NT2/D1 (cell line): ENCODE data around the gene DAD1.

Source experiments
- SUZ12 ChIP-seq: IDR thresholded peaks from 2 replicates; pipeline ENCODE4 v1.6.1; 2011; ENCODE audit not compliant: insufficient read length, insufficient read depth; ENCODE audit errors: extremely low read depth
- YY1 ChIP-seq: IDR thresholded peaks from 2 replicates; pipeline ENCODE4 v1.6.1; 2011; ENCODE audit not compliant: insufficient read length, insufficient read depth
- ZNF274 ChIP-seq: IDR thresholded peaks from 2 replicates; pipeline ENCODE4 v1.6.1; 2011; ENCODE audit warnings: mild to moderate bottlenecking, low read depth, low read length

DNA sequence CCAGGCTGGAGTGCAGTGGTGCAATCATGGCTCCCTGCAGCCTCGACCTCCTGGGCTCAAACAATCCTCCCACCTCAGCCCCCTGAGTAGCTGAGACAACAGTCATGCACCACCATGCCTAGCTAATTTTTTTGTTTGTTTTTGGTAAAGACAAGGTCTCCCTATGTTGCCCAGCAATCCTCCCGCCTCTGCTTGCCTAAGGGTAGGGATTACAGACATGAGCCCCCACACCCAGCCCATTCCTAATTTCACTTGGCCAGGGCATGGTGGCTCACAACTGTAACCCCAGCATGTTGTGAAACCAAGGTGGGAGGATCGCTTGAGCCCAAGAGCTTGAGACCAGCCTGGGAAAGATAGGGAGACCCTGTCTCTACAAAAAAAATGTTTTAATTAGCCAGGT, 9.1 kb downstream of the DAD1 start:
- TF ChIP-seq ZNF274 (no peak), YY1 (no peak), SUZ12 (no peak)
